ENCODE measurements around the gene FUT7.

- TF ChIP-seq POLR2A (IDR thresholded peaks at IDR 0.05): peak in 1 of 2 donors; percentile 27
- no peak for TF ChIP-seq CTCF (IDR thresholded peaks at IDR 0.05)
Measured at GRCh38 chr9:137070201-137070905, 38.5 kb upstream of the FUT7 start, which contains the start of gene SAPCD2.

Data from tibial nerve (tissue), 3 donors.